ENCODE measurements around the gene SLC22A23.

- no peak for TF ChIP-seq CTCF (conservative IDR thresholded peaks at IDR 0.05 in 1 of 2, IDR thresholded peaks at IDR 0.05 in 1 of 2; ENCODE audit: extremely low read depth in 1 of 2, insufficient read depth in 1 of 2, low read depth in 1 of 2, low read length in 2 of 2)
- TF ChIP-seq EZH2 (IDR thresholded peaks at IDR 0.05; ENCODE audit: borderline replicate concordance, low read length): no peak
Measured at GRCh38 chr6:3406362-3406821, 50.5 kb downstream of the SLC22A23 start.

All from mammary epithelial cell (primary cell).